H1 (cell line): ENCODE results near the gene KIF11. TPM values are rescaled to one million over a fixed set of nuclear protein-coding genes. Genes with fewer than 3 reads are reported as not detected.

Source experiments
- CTCF ChIA-PET: fragments of 300-600 bp; sonication (Branson Sonifier 250); formaldehyde crosslinking; loops from one replicate; lab custom pipeline; 2021; ENCODE audit not compliant: partially characterized antibody; lab: Charles Lee
- POLR2A ChIA-PET: fragments of 300-600 bp; sonication (Branson Sonifier 250); formaldehyde crosslinking; loops from one replicate; lab custom pipeline; 2021; ENCODE audit warnings: inconsistent platforms; ENCODE audit not compliant: partially characterized antibody; lab: Charles Lee
- DNase-seq, 2 experiments: peaks; one replicate each; pipeline versions ENCODE4 v3.0.0 to v3.0.0-alpha.2; 2010 to 2022; ENCODE audit warnings: low spot score in 2 of 2, low read depth in 1 of 2, mixed read lengths in 1 of 2
- FAIRE-seq: peaks from 2 replicates; lab custom pipeline; 2011; peaks lifted over from hg19 to GRCh38; lab: Jason Lieb, UNC
- H2AFZ ChIP-seq: 2 replicates; pipeline ENCODE4 v1.8.1; 2012; ENCODE audit warnings: low read length, inconsistent platforms
- H2AK5ac ChIP-seq: 2 replicates; pipeline ENCODE4 v1.6.1; 2013; ENCODE audit warnings: low read depth, low read length
- H2BK120ac ChIP-seq: replicated peaks from 2 replicates; pipeline ENCODE3; 2013; ENCODE audit warnings: low read depth, low read length, inconsistent platforms
- H2BK12ac ChIP-seq: 2 replicates; pipeline ENCODE4 v1.6.1; 2013; ENCODE audit warnings: low read depth, low read length
- H2BK15ac ChIP-seq: 2 replicates; pipeline ENCODE4 v1.6.1; 2013; ENCODE audit warnings: low read length
- H2BK20ac ChIP-seq: 2 replicates; pipeline ENCODE4 v1.6.1; 2013; ENCODE audit warnings: low read length
- H2BK5ac ChIP-seq: 2 replicates; pipeline ENCODE4 v1.6.1; 2013; ENCODE audit warnings: low read depth, low read length
- H3K14ac ChIP-seq: 2 replicates; pipeline ENCODE4 v1.6.1; 2013; ENCODE audit warnings: inconsistent platforms; ENCODE audit not compliant: insufficient read length
- H3K18ac ChIP-seq: 2 replicates; pipeline ENCODE4 v1.6.1; 2013; ENCODE audit warnings: low read length; ENCODE audit errors: extremely low read depth
- H3K23ac ChIP-seq: 2 replicates; pipeline ENCODE4 v1.6.1; 2013; ENCODE audit warnings: inconsistent platforms; ENCODE audit not compliant: insufficient read length
- H3K23me2 ChIP-seq: 2 replicates; pipeline ENCODE4 v1.6.1; 2013; ENCODE audit warnings: low read depth, low read length
- H3K27ac ChIP-seq: 2 replicates; pipeline ENCODE4 v1.6.1; 2011; ENCODE audit warnings: low read depth, low read length, inconsistent platforms
- H3K27me3 ChIP-seq, 4 experiments: replicated peaks in 1 of 4; 1 replicate in 1 of 4; 2 replicates in 3 of 4; pipeline versions ENCODE4 v1.6.1 to v1.8.1; 2011 to 2013; ENCODE audit warnings: low read length in 3 of 4, mild to moderate bottlenecking in 3 of 4, inconsistent platforms in 2 of 4, mixed read lengths in 2 of 4, moderate library complexity in 1 of 4; ENCODE audit not compliant: control insufficient read depth in 3 of 4, insufficient read depth in 3 of 4; ENCODE audit errors: extremely low read depth in 1 of 4
- H3K36me3 ChIP-seq, 4 experiments: 2 replicates each; pipeline versions ENCODE4 v1.6.1 to v1.8.1; 2011 to 2013; ENCODE audit warnings: mild to moderate bottlenecking in 4 of 4, low read length in 3 of 4, moderate library complexity in 2 of 4, control low read depth in 1 of 4, inconsistent platforms in 1 of 4; ENCODE audit not compliant: insufficient read depth in 4 of 4, control insufficient read depth in 2 of 4
- H3K4ac ChIP-seq: replicated peaks from 2 replicates; pipeline ENCODE3; 2013; ENCODE audit warnings: low read length, low read depth, mixed read lengths, inconsistent platforms; ENCODE audit not compliant: insufficient read length
- H3K4me1 ChIP-seq, 4 experiments: replicated peaks in 1 of 4; 1 replicate in 1 of 4; 2 replicates in 3 of 4; pipeline versions ENCODE4 v1.6.1 to v1.8.1; 2011 to 2013; ENCODE audit warnings: low read length in 3 of 4, inconsistent platforms in 2 of 4, mixed read lengths in 1 of 4; ENCODE audit not compliant: insufficient read depth in 4 of 4, control insufficient read depth in 3 of 4
- H3K4me2 ChIP-seq, 2 experiments: 2 replicates each; pipeline versions ENCODE4 v1.6.1 to v1.8.1; 2011 to 2013; ENCODE audit warnings: low read depth in 2 of 2, low read length in 2 of 2, control low read depth in 1 of 2, inconsistent platforms in 1 of 2, mild to moderate bottlenecking in 1 of 2; ENCODE audit not compliant: insufficient read depth in 1 of 2
- H3K4me3 ChIP-seq, 4 experiments: fragments of 200-600, 300-600 bp in 1 of 4; sonication (generic), shearing (Covaris generic), sonication (Bioruptor Twin) in 1 of 4; 2 replicates each; pipeline versions ENCODE4 v1.5.1 to v1.8.1; 2011 to 2016; ENCODE audit warnings: low read length in 4 of 4, low read depth in 3 of 4, control low read depth in 2 of 4, inconsistent platforms in 2 of 4, mild to moderate bottlenecking in 2 of 4, mixed read lengths in 1 of 4, moderate library complexity in 1 of 4; ENCODE audit not compliant: insufficient read depth in 2 of 4; ENCODE audit errors: extremely low read depth in 1 of 4
- H3K56ac ChIP-seq: replicated peaks from 2 replicates; pipeline ENCODE3; 2013; ENCODE audit warnings: low read depth, mild to moderate bottlenecking, mixed read lengths, low read length, inconsistent platforms; ENCODE audit not compliant: insufficient read length
- H3K79me1 ChIP-seq: 2 replicates; pipeline ENCODE4 v1.6.1; 2013; ENCODE audit warnings: low read depth, low read length, control low read depth
- H3K79me2 ChIP-seq, 2 experiments: 2 replicates each; pipeline versions ENCODE4 v1.6.1 to v1.8.1; 2012 to 2013; ENCODE audit warnings: low read length in 2 of 2, mild to moderate bottlenecking in 2 of 2, inconsistent platforms in 1 of 2; ENCODE audit not compliant: insufficient read depth in 2 of 2, control insufficient read depth in 1 of 2
- H3K9ac ChIP-seq, 4 experiments: replicated peaks in 1 of 4; 1 replicate in 1 of 4; 2 replicates in 3 of 4; pipeline versions ENCODE4 v1.6.1 to v1.8.1; 2011 to 2013; ENCODE audit warnings: low read depth in 3 of 4, low read length in 3 of 4, control low read depth in 2 of 4, mild to moderate bottlenecking in 2 of 4, moderate library complexity in 2 of 4, inconsistent platforms in 1 of 4; ENCODE audit errors: extremely low read depth in 1 of 4
- H3K9me3 ChIP-seq, 2 experiments: 2 replicates each; pipeline versions ENCODE4 v1.6.1 to v1.8.1; 2012 to 2013; ENCODE audit warnings: mild to moderate bottlenecking in 2 of 2, moderate library complexity in 2 of 2, control low read depth in 1 of 2, inconsistent platforms in 1 of 2, low read depth in 1 of 2, low read length in 1 of 2, mixed read lengths in 1 of 2; ENCODE audit not compliant: insufficient read depth in 2 of 2
- H4K20me1 ChIP-seq, 2 experiments: replicated peaks in 1 of 2; 2 replicates each; pipeline versions ENCODE3 to v1.8.1; 2011 to 2013; ENCODE audit warnings: inconsistent platforms in 2 of 2, low read length in 2 of 2, mild to moderate bottlenecking in 1 of 2; ENCODE audit not compliant: insufficient read depth in 2 of 2, control insufficient read depth in 1 of 2
- H4K5ac ChIP-seq: 2 replicates; pipeline ENCODE4 v1.6.1; 2013; ENCODE audit warnings: low read length, low read depth, mixed read lengths, inconsistent platforms; ENCODE audit not compliant: insufficient read length
- H4K8ac ChIP-seq: 2 replicates; pipeline ENCODE4 v1.8.0; 2013; ENCODE audit warnings: mild to moderate bottlenecking, moderate library complexity, low read length, inconsistent platforms; ENCODE audit not compliant: insufficient read depth; ENCODE audit errors: extremely low read depth
- H4K91ac ChIP-seq: replicated peaks from 2 replicates; pipeline ENCODE3; 2013; ENCODE audit warnings: low read length, mixed read lengths, inconsistent platforms; ENCODE audit not compliant: insufficient read length
- CEBPB ChIP-seq: IDR thresholded peaks from 2 replicates; pipeline ENCODE4 v1.6.1; 2012; ENCODE audit warnings: low read depth, low read length
- EGR1 ChIP-seq: IDR thresholded peaks from 2 replicates; pipeline ENCODE4 v1.6.1; 2011; ENCODE audit warnings: low read depth, low read length, borderline replicate concordance
- NANOG ChIP-seq: IDR thresholded peaks from 2 replicates; pipeline ENCODE4 v1.6.1; 2011; ENCODE audit warnings: low read length, low read depth, mild to moderate bottlenecking, inconsistent platforms; ENCODE audit not compliant: insufficient read depth, poor library complexity, severe bottlenecking
- NRF1 ChIP-seq: IDR thresholded peaks from 2 replicates; pipeline ENCODE4 v1.6.1; 2011; ENCODE audit warnings: mild to moderate bottlenecking, low read depth, low read length, improper control_type of control experiment
- PHF8 ChIP-seq: fragments of 200-600 bp; sonication (generic); conservative IDR thresholded peaks from 2 replicates; pipeline ENCODE4 v1.7.1; 2012; ENCODE audit warnings: low read depth, mild to moderate bottlenecking, inconsistent platforms, low read length, moderate library complexity
- SRF ChIP-seq: IDR thresholded peaks from 2 replicates; pipeline ENCODE4 v1.6.1; 2011; ENCODE audit warnings: mild to moderate bottlenecking, low read depth, low read length, moderate library complexity
- TAF1 ChIP-seq: IDR thresholded peaks from 2 replicates; pipeline ENCODE4 v1.6.1; 2011; ENCODE audit warnings: mild to moderate bottlenecking, low read depth, low read length
- TAF7 ChIP-seq: optimal IDR thresholded peaks from 2 replicates; pipeline ENCODE3; 2011; ENCODE audit warnings: low read depth, mild to moderate bottlenecking, inconsistent platforms, low read length, moderate library complexity, borderline replicate concordance
- TCF12 ChIP-seq: IDR thresholded peaks from 2 replicates; pipeline ENCODE4 v1.6.1; 2011; ENCODE audit warnings: low read depth, mild to moderate bottlenecking, low read length
- WGBS, 2 experiments: shearing (Covaris generic) in 1 of 2; methylation state at CpG; one replicate each; pipeline versions ENCODE4 v1.1.6 to v1.1.7; 2013 to 2015; ENCODE audit warnings: low lambda C conversion rate in 2 of 2, mixed read lengths in 2 of 2, inconsistent platforms in 1 of 2, low coverage in 1 of 2, missing lambda C conversion rate in 1 of 2; ENCODE audit not compliant: insufficient replicate concordance in 2 of 2, insufficient coverage in 1 of 2, insufficient read length in 1 of 2; ENCODE audit errors: extremely low coverage in 1 of 2, missing lambda C conversion rate in 1 of 2; 5-methylcytosine and 5-hydroxymethylcytosine counted together
- polyA plus RNA-seq, 7 experiments: library from polyadenylated mRNA; depleted of rRNA in 3 of 7; stranded (reverse) in 5 of 7; unstranded in 2 of 7; fragments of >200 nt in 5 of 7; fragments of 200-250 nt in 2 of 7; gene quantifications; 1 replicate in 5 of 7; 2 replicates in 1 of 7; 4 replicates in 1 of 7; pipeline versions ENCODE4 v1.2.1 to v1.2.3, GENCODE V29; 2011 to 2013; ENCODE audit warnings: missing spikeins in 2 of 7, mixed read lengths in 2 of 7
- total RNA-seq: library from RNA; stranded (reverse); fragmentation: NEBNext Ultra II Directional; extraction: Animal tissue kit (Norgen Biotek cat#: 25700); gene quantifications from 2 replicates; pipeline ENCODE4 v1.2.1, GENCODE V29; 2021

KIF11 gene
- total and polyA plus RNA-seq, 2 of the 8 experiments (the other 6 are each of a cell fraction or from before 2014, with no cell fraction given) = 11.1 to 59.2 TPM

DNA sequence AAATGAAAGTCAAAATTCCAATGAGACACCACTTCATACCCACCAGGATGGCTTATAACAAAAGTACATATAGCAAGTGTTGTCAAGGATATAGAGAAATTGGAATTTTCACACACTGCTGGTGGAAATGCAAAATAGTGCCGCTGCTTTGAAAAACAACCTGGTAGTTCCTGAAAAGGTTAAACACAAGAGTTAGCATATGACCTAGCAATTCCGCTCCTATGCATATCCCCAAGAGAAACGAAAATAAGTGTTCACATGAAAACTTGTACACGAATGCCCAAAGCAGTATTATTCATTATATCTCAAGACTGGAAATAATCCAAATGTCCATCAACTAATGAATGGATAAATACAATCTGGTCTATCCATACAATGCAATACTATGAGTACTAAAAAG is 33.9 kb upstream of the KIF11 start:
- no peak overlapping the region for H3K27ac ChIP-seq
- no peak overlapping the region for H4K91ac ChIP-seq
- peaks cover 5% of the 10 kb centered on the region; the same call in 1 of the 2 replicates for H3K79me1 ChIP-seq
- H3K9me3 ChIP-seq = peaks cover 0 to 5% of the 10 kb centered on the region in 2 experiments; a peak in 3 of 4 replicates
- H3K14ac ChIP-seq = no peak overlapping the region
- H2AK5ac ChIP-seq = no peak overlapping the region
- no peaks in the 10 kb centered on the region for H4K20me1 ChIP-seq
- no peaks in the 10 kb centered on the region for H3K4me1 ChIP-seq
- H4K8ac ChIP-seq = no peak overlapping the region
- H3K4me2 ChIP-seq = no peak overlapping the region
- H2BK5ac ChIP-seq = no peak overlapping the region
- ChIA-PET POLR2A (no interaction called here), CTCF (no interaction called here)
- TF ChIP-seq NRF1 (no peak), CEBPB (no peak), TAF7 (no peak), TAF1 (no peak), PHF8 (no peak), TCF12 (no peak), NANOG (no peak), SRF (no peak), EGR1 (no peak)
- H2BK15ac ChIP-seq = no peak overlapping the region
- no peak overlapping the region for H3K4me3 ChIP-seq
- no peak overlapping the region for H2BK12ac ChIP-seq
- H3K56ac ChIP-seq = no peak overlapping the region
- H3K4ac ChIP-seq = no peak overlapping the region
- FAIRE-seq = no peak
- H3K9ac ChIP-seq = no peak overlapping the region
- no peak overlapping the region for H2AFZ ChIP-seq
- H3K79me2 ChIP-seq = peaks cover 0 to 26% of the 10 kb centered on the region in 2 experiments; a peak in 2 of 4 replicates
- no peak overlapping the region for H2BK120ac ChIP-seq
- no peak overlapping the region for H3K23ac ChIP-seq
- H2BK20ac ChIP-seq = no peak overlapping the region
- no peaks in the 10 kb centered on the region for H3K27me3 ChIP-seq
- H3K36me3 ChIP-seq = peaks cover 0 to 23% (median 6%) of the 10 kb centered on the region in 4 experiments; a peak in 4 of 8 replicates
- no peaks in the 10 kb centered on the region for H3K23me2 ChIP-seq
- no peak for DNase-seq
- H3K18ac ChIP-seq = no peak overlapping the region
- WGBS, 2 experiments = 91% methylated on average over 4 of the region's 4 CpGs; no CpG with 5 or more reads in 1 of the 2 experiments
- H4K5ac ChIP-seq = no peak overlapping the region
